ENCODE data around the gene PUSL1.
"Not testable (repeated sequence)": the region's sequence is repeated elsewhere in the genome, so short reads cannot be mapped to it uniquely, and the experiment has no call there.

The PUSL1 gene

DNA sequence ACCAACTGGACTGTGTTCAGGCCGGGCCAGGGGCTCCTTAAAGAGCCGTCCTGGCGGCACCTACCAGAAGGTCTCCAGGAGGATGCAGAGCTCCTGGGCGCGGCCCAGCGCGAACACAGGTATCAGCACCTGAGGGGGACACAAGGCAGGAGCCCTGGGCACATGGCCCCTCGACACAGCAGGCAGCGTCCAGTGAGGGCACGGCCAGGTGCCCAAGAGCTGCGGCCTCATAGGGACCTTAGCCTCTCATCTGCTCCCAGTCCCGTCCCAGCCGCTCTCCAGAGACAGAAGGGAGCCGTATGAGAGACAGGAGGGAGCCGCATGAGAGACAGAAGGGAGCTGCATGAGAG, 5.8 kb downstream of the PUSL1 start:
- Histone ChIP-seq H3K79me2 (ENCODE audit: low read length) (peaks cover 9% of the 10 kb centered on the region; the same call in 1 of the 2 replicates), H3K4me2 (ENCODE audit: low read length) (no peak overlapping the region), H2AFZ (ENCODE audit: low read depth, low read length) (no peak overlapping the region), H3K27ac (ENCODE audit: low read length) (no peak overlapping the region), H4K20me1 (ENCODE audit: insufficient read depth, low read length) (0 out of 2 replicates have a peak, but pooled peaks cover 3% of the 10 kb centered on the region), H3K36me3 (replicated peaks; ENCODE audit: low read depth, low read length) (peaks cover 31% of the 10 kb centered on the region), H3K9me3 (ENCODE audit: insufficient read depth, low read length) (no peaks in the 10 kb centered on the region), H3K4me1 (ENCODE audit: low read length) (peaks cover 6% of the 10 kb centered on the region), H3K9ac (ENCODE audit: low read length) (no peak overlapping the region), H3K4me3 (ENCODE audit: low read length) (no peak overlapping the region), H3K27me3 (ENCODE audit: low read depth, low read length) (no peaks in the 10 kb centered on the region)
- TF ChIP-seq, protein P1, sequence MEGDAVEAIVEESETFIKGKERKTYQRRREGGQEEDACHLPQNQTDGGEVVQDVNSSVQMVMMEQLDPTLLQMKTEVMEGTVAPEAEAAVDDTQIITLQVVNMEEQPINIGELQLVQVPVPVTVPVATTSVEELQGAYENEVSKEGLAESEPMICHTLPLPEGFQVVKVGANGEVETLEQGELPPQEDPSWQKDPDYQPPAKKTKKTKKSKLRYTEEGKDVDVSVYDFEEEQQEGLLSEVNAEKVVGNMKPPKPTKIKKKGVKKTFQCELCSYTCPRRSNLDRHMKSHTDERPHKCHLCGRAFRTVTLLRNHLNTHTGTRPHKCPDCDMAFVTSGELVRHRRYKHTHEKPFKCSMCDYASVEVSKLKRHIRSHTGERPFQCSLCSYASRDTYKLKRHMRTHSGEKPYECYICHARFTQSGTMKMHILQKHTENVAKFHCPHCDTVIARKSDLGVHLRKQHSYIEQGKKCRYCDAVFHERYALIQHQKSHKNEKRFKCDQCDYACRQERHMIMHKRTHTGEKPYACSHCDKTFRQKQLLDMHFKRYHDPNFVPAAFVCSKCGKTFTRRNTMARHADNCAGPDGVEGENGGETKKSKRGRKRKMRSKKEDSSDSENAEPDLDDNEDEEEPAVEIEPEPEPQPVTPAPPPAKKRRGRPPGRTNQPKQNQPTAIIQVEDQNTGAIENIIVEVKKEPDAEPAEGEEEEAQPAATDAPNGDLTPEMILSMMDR (IDR thresholded peaks at IDR 0.05; ENCODE audit: low read depth, low read length), result no peak
- TF ChIP-seq EZH2phosphoT487 (IDR thresholded peaks at IDR 0.05; ENCODE audit: low read depth), result no peak

DNA sequence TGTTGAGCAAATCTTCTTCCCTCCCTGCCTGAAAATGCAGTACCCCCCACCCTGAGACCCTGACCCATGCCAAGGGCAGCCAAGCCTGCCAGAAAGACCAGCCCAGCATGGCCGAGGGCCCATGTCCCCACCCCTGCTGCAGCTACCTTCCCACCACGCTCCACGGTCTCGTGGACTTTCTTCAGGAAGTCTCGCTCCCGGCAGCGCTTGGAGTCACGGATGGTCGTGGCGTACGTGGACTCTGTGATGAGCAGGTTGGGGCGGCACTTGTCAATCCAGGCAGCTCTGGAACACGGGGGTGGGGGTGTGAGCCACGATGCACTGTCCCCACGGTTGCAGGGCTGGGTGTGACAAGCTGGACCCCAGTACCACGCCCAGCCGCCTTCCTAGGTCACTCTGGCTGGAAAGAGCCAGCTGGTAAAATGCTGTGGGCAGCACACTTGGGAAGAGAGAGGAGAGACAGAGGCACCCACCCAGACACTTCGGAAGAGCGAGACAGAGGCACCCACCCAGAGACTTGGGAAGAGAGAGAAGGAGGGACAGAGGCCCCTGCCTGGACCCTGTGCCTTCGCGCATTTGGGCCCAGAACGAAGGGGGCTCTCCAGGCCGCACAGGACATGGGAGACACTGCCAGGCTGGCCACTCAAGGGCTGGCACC, 6.4 kb downstream of the PUSL1 start:
- Histone ChIP-seq H3K27ac (ENCODE audit: low read length) (no peak overlapping the region), H2AFZ (ENCODE audit: low read depth, low read length) (no peak overlapping the region), H3K9ac (ENCODE audit: low read length) (no peak overlapping the region)

DNA sequence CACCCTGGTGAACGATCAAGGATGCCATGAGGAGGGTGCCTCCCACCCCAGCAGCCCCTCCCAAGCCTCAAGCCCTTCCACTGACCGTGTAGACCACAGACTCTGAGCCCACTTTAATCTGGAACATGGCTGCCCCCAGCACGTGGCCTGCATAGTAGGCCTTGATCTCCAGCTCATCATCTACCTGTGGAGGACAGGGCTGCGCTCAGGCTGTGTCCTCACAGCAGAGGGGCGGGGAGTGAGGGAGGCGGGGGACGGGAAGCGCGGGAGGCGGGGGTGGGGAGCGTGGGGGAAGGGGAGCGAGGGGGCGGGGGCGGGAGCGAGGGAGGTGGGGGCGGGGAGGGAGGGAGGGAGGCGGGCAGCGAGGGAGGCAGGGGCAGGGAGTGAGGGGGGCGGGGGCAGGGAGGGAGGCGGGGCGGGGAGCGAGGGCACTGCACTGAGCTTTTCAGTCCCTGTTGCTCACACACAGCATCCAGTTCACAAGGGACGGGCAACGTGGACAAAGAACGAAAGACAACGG, 7.1 kb downstream of the PUSL1 start:
- Histone ChIP-seq H3K36me3 (replicated peaks; ENCODE audit: low read depth, low read length) (peaks cover 35% of the 10 kb centered on the region), H3K9ac (ENCODE audit: low read length) (no peak overlapping the region), H3K9me3 (ENCODE audit: insufficient read depth, low read length) (no peaks in the 10 kb centered on the region), H4K20me1 (ENCODE audit: insufficient read depth, low read length) (peaks cover 6% of the 10 kb centered on the region; the same call in 1 of the 2 replicates), H3K4me3 (ENCODE audit: low read length) (no peak overlapping the region), H2AFZ (ENCODE audit: low read depth, low read length) (no peak overlapping the region), H3K27me3 (ENCODE audit: low read depth, low read length) (no peaks in the 10 kb centered on the region), H3K4me1 (ENCODE audit: low read length) (no peaks in the 10 kb centered on the region), H3K79me2 (ENCODE audit: low read length) (peaks cover 21% of the 10 kb centered on the region), H3K27ac (ENCODE audit: low read length) (no peak overlapping the region), H3K4me2 (ENCODE audit: low read length) (no peak overlapping the region)
- TF ChIP-seq, protein P1 (IDR thresholded peaks at IDR 0.05; ENCODE audit: low read depth, low read length), result no peak
- no peak for TF ChIP-seq EZH2phosphoT487 (IDR thresholded peaks at IDR 0.05; ENCODE audit: low read depth)

More for the DNA sequence above, 6.4 kb downstream of the PUSL1 start:
- peaks cover under 1% of the 10 kb centered on the region; the same call in 1 of the 2 replicates for H3K4me1 ChIP-seq (ENCODE audit: low read length)
- no peak overlapping the region for H3K4me2 ChIP-seq (ENCODE audit: low read length)
- peaks cover 35% of the 10 kb centered on the region for H3K36me3 ChIP-seq (replicated peaks; ENCODE audit: low read depth, low read length)
- H3K27me3 ChIP-seq (ENCODE audit: low read depth, low read length), result no peaks in the 10 kb centered on the region
- no peak for TF ChIP-seq EZH2phosphoT487 (IDR thresholded peaks at IDR 0.05; ENCODE audit: low read depth)
- TF ChIP-seq, protein P1 (IDR thresholded peaks at IDR 0.05; ENCODE audit: low read depth, low read length), result no peak
- H3K9me3 ChIP-seq (ENCODE audit: insufficient read depth, low read length), result no peaks in the 10 kb centered on the region
- H4K20me1 ChIP-seq (ENCODE audit: insufficient read depth, low read length), result 0 out of 2 replicates have a peak, but pooled peaks cover 3% of the 10 kb centered on the region
- peaks cover 14% of the 10 kb centered on the region; the same call in 1 of the 2 replicates for H3K79me2 ChIP-seq (ENCODE audit: low read length)
- no peak overlapping the region for H3K4me3 ChIP-seq (ENCODE audit: low read length)

DNA sequence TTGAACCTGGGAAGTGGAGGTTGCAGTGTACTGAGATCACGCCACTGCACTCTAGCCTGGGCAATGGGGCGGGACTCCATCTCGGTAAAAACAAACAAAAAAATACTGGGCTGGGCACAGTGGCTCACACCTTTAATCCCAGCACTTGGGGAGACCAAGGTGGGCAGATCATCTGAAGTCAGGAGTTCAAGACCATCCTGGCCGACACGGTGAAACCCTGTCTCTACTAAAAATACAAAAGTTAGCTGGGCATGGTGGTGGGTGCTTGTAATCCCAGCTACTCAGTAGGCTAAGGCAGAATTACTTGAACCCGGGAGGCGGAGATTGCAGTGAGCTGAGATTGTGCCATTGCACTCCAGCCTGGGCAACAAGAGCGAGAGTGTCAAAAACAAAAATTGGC, 7.8 kb downstream of the PUSL1 start:
- Histone ChIP-seq H4K20me1 (ENCODE audit: insufficient read depth, low read length) (peaks cover 11% of the 10 kb centered on the region), H3K79me2 (ENCODE audit: low read length) (peaks cover 28% of the 10 kb centered on the region), H3K36me3 (replicated peaks; ENCODE audit: low read depth, low read length) (peaks cover 33% of the 10 kb centered on the region)
- not testable (repeated sequence) for H3K9me3 ChIP-seq (ENCODE audit: insufficient read depth, low read length); H2AFZ ChIP-seq (ENCODE audit: low read depth, low read length); H3K9ac ChIP-seq (ENCODE audit: low read length); H3K4me1 ChIP-seq (ENCODE audit: low read length); H3K4me3 ChIP-seq (ENCODE audit: low read length); H3K4me2 ChIP-seq (ENCODE audit: low read length); H3K27ac ChIP-seq (ENCODE audit: low read length); H3K27me3 ChIP-seq (ENCODE audit: low read depth, low read length)

All from OCI-LY3 (cell line).